OCI-LY7 (cell line): ENCODE measurements around the gene KRT24. TPM values are rescaled to one million over a fixed set of nuclear protein-coding genes. Genes with fewer than 3 reads are reported as not detected.

Experiments used
- BruUV-seq: library from RNA; stranded (reverse); fragments of 400-500 nt; replicated peaks from 2 replicates; lab custom pipeline; 2021; lab: Mats Ljungman, UMichigan
- CTCF ChIA-PET: fragments of 300-600 bp; sonication (Branson Sonifier 250); formaldehyde crosslinking; loops from one replicate; lab custom pipeline; 2022; ENCODE audit warnings: antibody characterized with exemption; ENCODE audit not compliant: unreplicated experiment; lab: Charles Lee
- POLR2A ChIA-PET: fragments of 300-600 bp; sonication (Branson Sonifier 250); formaldehyde crosslinking; loops from one replicate; lab custom pipeline; 2022; ENCODE audit warnings: antibody characterized with exemption; lab: Charles Lee
- DNase-seq: peaks from one replicate; pipeline ENCODE4 v3.0.0-alpha.2; 2015; ENCODE audit warnings: low spot score
- H2AFZ ChIP-seq: fragments of 200-600 bp; sonication (generic), shearing (Covaris generic); 2 replicates; pipeline ENCODE4 v1.6.1; 2014; ENCODE audit warnings: mild to moderate bottlenecking, antibody characterized with exemption, low read length, moderate library complexity
- H3K27ac ChIP-seq: fragments of 200-600 bp; sonication (generic); 2 replicates; pipeline ENCODE4 v1.5.1; 2014; ENCODE audit warnings: mixed run types, low read depth, mild to moderate bottlenecking, moderate library complexity, low read length, inconsistent platforms; ENCODE audit not compliant: poor library complexity, severe bottlenecking
- H3K36me3 ChIP-seq: fragments of 200-600 bp; sonication (generic); 2 replicates; pipeline ENCODE4 v1.6.1; 2014; ENCODE audit warnings: mild to moderate bottlenecking, antibody characterized with exemption, low read length, moderate library complexity, mixed read lengths; ENCODE audit not compliant: insufficient read depth
- H3K4me1 ChIP-seq: fragments of 200-600 bp; sonication (generic); 2 replicates; pipeline ENCODE4 v1.5.1; 2014; ENCODE audit warnings: mild to moderate bottlenecking, low read length; ENCODE audit not compliant: insufficient read depth, poor library complexity, severe bottlenecking
- H3K4me2 ChIP-seq: fragments of 200-600 bp; sonication (generic); 2 replicates; pipeline ENCODE4 v1.6.1; 2014; ENCODE audit warnings: mild to moderate bottlenecking, low read length
- H3K4me3 ChIP-seq: fragments of 200-600 bp; sonication (generic); 2 replicates; pipeline ENCODE4 v1.5.1; 2014; ENCODE audit warnings: mild to moderate bottlenecking, low read depth, low read length; ENCODE audit not compliant: poor library complexity, severe bottlenecking
- H3K79me2 ChIP-seq: fragments of 200-600 bp; sonication (generic); 2 replicates; pipeline ENCODE4 v1.6.1; 2016; ENCODE audit warnings: low read depth, mild to moderate bottlenecking, low read length, moderate library complexity, mixed read lengths; ENCODE audit not compliant: insufficient read depth
- H3K9me2 ChIP-seq: fragments of 200-600 bp; sonication (generic); 2 replicates; pipeline ENCODE4 v1.6.1; 2016; ENCODE audit warnings: mild to moderate bottlenecking, low read length, mixed read lengths; ENCODE audit not compliant: insufficient read depth
- H3K9me3 ChIP-seq: fragments of 200-600 bp; sonication (generic); 2 replicates; pipeline ENCODE4 v1.6.1; 2014; ENCODE audit warnings: mild to moderate bottlenecking, mixed run types, low read length, mixed read lengths
- H4K20me1 ChIP-seq: fragments of 200-600 bp; sonication (generic); 2 replicates; pipeline ENCODE4 v1.6.1; 2014; ENCODE audit warnings: mild to moderate bottlenecking, antibody characterized with exemption, low read length, moderate library complexity, mixed read lengths; ENCODE audit not compliant: insufficient read depth
- CTCF ChIP-seq: fragments of 200-600 bp; sonication (generic); conservative IDR thresholded peaks from 2 replicates; pipeline ENCODE4 v1.5.1; 2014; ENCODE audit warnings: mild to moderate bottlenecking, antibody characterized with exemption, low read length, moderate library complexity, mixed read lengths
- EZH2phosphoT487 ChIP-seq: fragments of 200-600 bp; sonication (generic); IDR thresholded peaks from 2 replicates; pipeline ENCODE4 v1.6.1; 2018; ENCODE audit warnings: low read depth, borderline replicate concordance, mild to moderate bottlenecking, mixed run types, antibody characterized with exemption, low read length, moderate library complexity, mixed read lengths
- intact Hi-C: fragments of 100-400 bp; cut with micrococcal nuclease; formaldehyde crosslinking; loops from one replicate; pipeline ENCODE4 v1.10.0; 2022; ENCODE audit not compliant: unreplicated experiment
- total RNA-seq, 2 experiments: library from RNA; depleted of rRNA in 1 of 2; stranded (reverse); fragments of >200 nt in 1 of 2; shearing (Covaris generic) in 1 of 2; gene quantifications; 2 replicates each; pipeline ENCODE4 v1.2.3, GENCODE V29; 2014 to 2022

The KRT24 gene
- total RNA-seq, 2 experiments from 2014 or later, result not detected

- intact Hi-C loops, result no loop called here
- peak overlapping the region; percentile 90 for H3K4me3 ChIP-seq
- H3K4me1 ChIP-seq, result peaks cover 35% of the 10 kb centered on the region
- no peak for DNase-seq
- BruUV-seq, result TSS peak; percentile 83
- CTCF ChIA-PET, result no interaction called here
- peak overlapping the region; percentile 95 for H2AFZ ChIP-seq
- H3K9me2 ChIP-seq, result no peaks in the 10 kb centered on the region
- H3K4me2 ChIP-seq, result peak overlapping the region; percentile 85
- H4K20me1 ChIP-seq, result peaks cover 16% of the 10 kb centered on the region
- POLR2A ChIA-PET, result interaction anchor here (0.6 kb wide), 1 partner anchor 25 kb away, joined by 3 read pairs; no protein-coding TSS in a partner anchor
- H3K9me3 ChIP-seq, result no peaks in the 10 kb centered on the region
- H3K27ac ChIP-seq, result peak overlapping the region; percentile 62
- peaks cover 27% of the 10 kb centered on the region for H3K36me3 ChIP-seq
- H3K79me2 ChIP-seq, result peaks cover 44% of the 10 kb centered on the region
- TF ChIP-seq EZH2phosphoT487 (no peak), CTCF (no peak)
Measured at GRCh38 chr17:40648384-40648968, 55.1 kb downstream of the KRT24 start.

Other genes with a start within 250 kb of the KRT24 start
- gene TNS4, start 202.1 kb downstream of the KRT24 start, total RNA-seq (2014; rRNA removed; shearing (Covaris generic)), result 0.18 and 0.22 TPM in 2 replicates
- 0.66 and 0.97 TPM in 2 replicates for gene TNS4, start 202.1 kb downstream of the KRT24 start, total RNA-seq (2022)
- gene CCR7, start 138.3 kb downstream of the KRT24 start, total RNA-seq (2014; rRNA removed; shearing (Covaris generic)), result 1.8 and 2.3 TPM in 2 replicates
- gene CCR7, start 138.3 kb downstream of the KRT24 start, total RNA-seq (2022), result 0.48 TPM in 1 of 2 replicates, not detected in the other
- 75.9 and 98.7 TPM in 2 replicates for gene SMARCE1, start 55.9 kb downstream of the KRT24 start, total RNA-seq (2014; rRNA removed; shearing (Covaris generic))
- gene SMARCE1, start 55.9 kb downstream of the KRT24 start, total RNA-seq (2022), result 109 and 123 TPM in 2 replicates
- not detected in 2 replicates for gene KRT222, start 38.6 kb downstream of the KRT24 start, total RNA-seq (2014; rRNA removed; shearing (Covaris generic))
- gene KRT222, start 38.6 kb downstream of the KRT24 start, total RNA-seq (2022), result not detected in 2 replicates
- gene KRT25, start 51.6 kb upstream of the KRT24 start, total RNA-seq (2014; rRNA removed; shearing (Covaris generic)), result not detected in 2 replicates
- gene KRT25, start 51.6 kb upstream of the KRT24 start, total RNA-seq (2022), result not detected in 2 replicates
- gene KRT26, start 68.4 kb upstream of the KRT24 start, total RNA-seq (2014; rRNA removed; shearing (Covaris generic)), result not detected in 2 replicates
- not detected in 2 replicates for gene KRT26, start 68.4 kb upstream of the KRT24 start, total RNA-seq (2022)
- gene KRT27, start 78.8 kb upstream of the KRT24 start, total RNA-seq (2014; rRNA removed; shearing (Covaris generic)), result not detected in 2 replicates
- gene KRT27, start 78.8 kb upstream of the KRT24 start, total RNA-seq (2022), result not detected in 2 replicates
- gene KRT28, start 96.2 kb upstream of the KRT24 start, total RNA-seq (2014; rRNA removed; shearing (Covaris generic)), result not detected in 2 replicates
- gene KRT28, start 96.2 kb upstream of the KRT24 start, total RNA-seq (2022), result not detected in 2 replicates
- 6.6 and 10.7 TPM in 2 replicates for gene KRT10, start 118.9 kb upstream of the KRT24 start, total RNA-seq (2014; rRNA removed; shearing (Covaris generic))
- gene KRT10, start 118.9 kb upstream of the KRT24 start, total RNA-seq (2022), result 39.7 and 44.0 TPM in 2 replicates
- not detected in 2 replicates for gene KRT12, start 163.5 kb upstream of the KRT24 start, total RNA-seq (2014; rRNA removed; shearing (Covaris generic))
- gene KRT12, start 163.5 kb upstream of the KRT24 start, total RNA-seq (2022), result not detected in 2 replicates
- gene KRT20, start 181.5 kb upstream of the KRT24 start, total RNA-seq (2014; rRNA removed; shearing (Covaris generic)), result not detected in 2 replicates
- not detected in 2 replicates for gene KRT20, start 181.5 kb upstream of the KRT24 start, total RNA-seq (2022)
- not detected in 2 replicates for gene KRT23, start 233.9 kb upstream of the KRT24 start, total RNA-seq (2014; rRNA removed; shearing (Covaris generic))
- not detected in 2 replicates for gene KRT23, start 233.9 kb upstream of the KRT24 start, total RNA-seq (2022)